ENCODE data around the gene ARHGAP12.

Gene ARHGAP12

DNA sequence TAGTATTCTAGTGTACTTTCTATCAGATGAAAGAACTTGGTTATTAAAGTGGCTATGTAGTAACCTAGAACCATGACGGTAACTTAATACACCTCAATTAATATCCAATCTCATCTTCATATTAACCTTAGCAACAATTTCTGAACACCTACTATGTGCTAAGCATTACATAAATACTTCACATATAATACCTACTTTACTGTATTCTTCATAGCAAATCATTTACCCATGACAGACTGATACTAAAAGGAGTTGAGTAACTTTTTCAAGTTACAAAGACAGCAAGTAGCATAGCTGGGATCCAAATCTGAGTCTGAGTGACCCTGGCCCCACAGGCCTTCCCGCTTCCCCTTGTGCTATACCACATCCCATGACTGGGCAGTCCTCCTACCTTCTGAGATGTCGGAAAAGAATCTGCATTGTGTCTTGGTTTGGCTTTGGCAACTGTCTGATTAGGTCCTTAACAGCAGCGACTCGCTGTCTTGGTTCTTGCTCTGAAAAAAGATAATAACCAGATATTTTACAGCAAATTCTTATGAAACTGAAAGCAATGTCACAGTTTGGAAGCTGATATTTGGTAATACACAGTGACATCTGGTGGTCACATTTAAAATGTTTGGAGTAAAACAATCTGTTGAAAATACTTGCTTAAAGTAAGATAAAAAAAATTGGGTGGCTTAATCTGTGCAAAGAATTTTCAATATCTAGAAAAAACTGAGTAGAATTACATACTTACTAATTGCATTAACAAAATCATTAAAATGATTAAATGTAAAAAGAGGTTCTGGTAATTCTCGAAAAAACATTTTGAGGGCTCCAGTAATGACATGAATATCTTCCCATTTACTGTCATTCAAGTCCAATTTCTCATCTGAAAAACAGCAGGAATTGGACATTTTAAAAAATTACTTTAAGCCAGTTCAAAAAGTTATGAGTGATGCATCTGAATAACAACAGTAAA is 120.1 kb downstream of the ARHGAP12 start:
- Histone ChIP-seq H3K9me3 (ENCODE audit: insufficient read depth, low read length) (no peaks in the 10 kb centered on the region), H3K27ac (ENCODE audit: low read depth, low read length) (no peak overlapping the region), H3K4me2 (ENCODE audit: low read depth, low read length, poor library complexity, severe bottlenecking) (no peak overlapping the region), H3F3A (ENCODE audit: insufficient read depth) (no peaks in the 10 kb centered on the region), H3K27me3 (ENCODE audit: low read length) (no peaks in the 10 kb centered on the region), H4K20me1 (ENCODE audit: low read depth, low read length) (no peaks in the 10 kb centered on the region), H3K9ac (ENCODE audit: low read length) (no peak overlapping the region), H3K79me2 (ENCODE audit: insufficient read depth, low read length) (no peaks in the 10 kb centered on the region), H3K4me3 (ENCODE audit: insufficient read depth, low read length, poor library complexity, severe bottlenecking) (no peak overlapping the region), H3K36me3 (ENCODE audit: low read length) (no peaks in the 10 kb centered on the region), H2AFZ (ENCODE audit: low read depth, low read length, severe bottlenecking) (no peak overlapping the region), H3K9me2 (replicated peaks; ENCODE audit: insufficient read depth, low read length) (no peaks in the 10 kb centered on the region)
- TF ChIP-seq, protein P1, sequence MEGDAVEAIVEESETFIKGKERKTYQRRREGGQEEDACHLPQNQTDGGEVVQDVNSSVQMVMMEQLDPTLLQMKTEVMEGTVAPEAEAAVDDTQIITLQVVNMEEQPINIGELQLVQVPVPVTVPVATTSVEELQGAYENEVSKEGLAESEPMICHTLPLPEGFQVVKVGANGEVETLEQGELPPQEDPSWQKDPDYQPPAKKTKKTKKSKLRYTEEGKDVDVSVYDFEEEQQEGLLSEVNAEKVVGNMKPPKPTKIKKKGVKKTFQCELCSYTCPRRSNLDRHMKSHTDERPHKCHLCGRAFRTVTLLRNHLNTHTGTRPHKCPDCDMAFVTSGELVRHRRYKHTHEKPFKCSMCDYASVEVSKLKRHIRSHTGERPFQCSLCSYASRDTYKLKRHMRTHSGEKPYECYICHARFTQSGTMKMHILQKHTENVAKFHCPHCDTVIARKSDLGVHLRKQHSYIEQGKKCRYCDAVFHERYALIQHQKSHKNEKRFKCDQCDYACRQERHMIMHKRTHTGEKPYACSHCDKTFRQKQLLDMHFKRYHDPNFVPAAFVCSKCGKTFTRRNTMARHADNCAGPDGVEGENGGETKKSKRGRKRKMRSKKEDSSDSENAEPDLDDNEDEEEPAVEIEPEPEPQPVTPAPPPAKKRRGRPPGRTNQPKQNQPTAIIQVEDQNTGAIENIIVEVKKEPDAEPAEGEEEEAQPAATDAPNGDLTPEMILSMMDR (IDR thresholded peaks at IDR 0.05; ENCODE audit: insufficient read depth, low read length, poor library complexity, severe bottlenecking) = peak; percentile 38
- no peak for TF ChIP-seq EZH2phosphoT487 (conservative IDR thresholded peaks at IDR 0.05; ENCODE audit: low read length)

DNA sequence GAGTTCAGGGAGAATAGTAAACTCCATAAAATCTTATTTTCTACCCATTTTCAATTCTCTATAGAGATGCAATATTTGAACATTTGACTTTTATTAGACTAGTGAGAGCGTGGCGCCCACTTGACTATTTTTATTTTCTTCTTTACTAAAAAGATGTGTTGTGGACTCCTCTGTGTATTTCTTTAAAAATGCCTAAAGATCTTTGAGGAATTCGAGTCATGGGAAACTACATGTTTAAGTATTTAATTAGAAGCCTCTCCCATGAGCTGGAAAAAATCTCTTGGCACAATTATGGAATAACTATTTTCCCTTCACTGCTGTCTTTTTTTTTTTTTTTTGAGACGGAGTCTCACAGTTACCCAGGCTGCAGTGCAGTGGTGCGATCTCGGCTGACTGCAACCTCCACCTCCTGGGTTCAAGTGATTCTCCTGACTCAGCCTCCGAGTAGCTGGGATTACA is 124.2 kb downstream of the ARHGAP12 start:
- TF ChIP-seq EZH2phosphoT487 (conservative IDR thresholded peaks at IDR 0.05; ENCODE audit: low read length) = no peak
- TF ChIP-seq, protein P1 (IDR thresholded peaks at IDR 0.05; ENCODE audit: insufficient read depth, low read length, poor library complexity, severe bottlenecking) = no peak
- H3K9ac ChIP-seq (ENCODE audit: low read length) = no peak overlapping the region
- no peaks in the 10 kb centered on the region for H3K9me2 ChIP-seq (replicated peaks; ENCODE audit: insufficient read depth, low read length)
- no peaks in the 10 kb centered on the region for H3F3A ChIP-seq (ENCODE audit: insufficient read depth)
- H4K20me1 ChIP-seq (ENCODE audit: low read depth, low read length) = no peaks in the 10 kb centered on the region
- no peaks in the 10 kb centered on the region for H3K79me2 ChIP-seq (ENCODE audit: insufficient read depth, low read length)
- H3K9me3 ChIP-seq (ENCODE audit: insufficient read depth, low read length) = no peaks in the 10 kb centered on the region
- H3K27me3 ChIP-seq (ENCODE audit: low read length) = no peaks in the 10 kb centered on the region
- H2AFZ ChIP-seq (ENCODE audit: low read depth, low read length, severe bottlenecking) = no peak overlapping the region
- H3K36me3 ChIP-seq (ENCODE audit: low read length) = no peaks in the 10 kb centered on the region
- H3K27ac ChIP-seq (ENCODE audit: low read depth, low read length) = no peak overlapping the region
- H3K4me3 ChIP-seq (ENCODE audit: insufficient read depth, low read length, poor library complexity, severe bottlenecking) = no peak overlapping the region
- no peak overlapping the region for H3K4me2 ChIP-seq (ENCODE audit: low read depth, low read length, poor library complexity, severe bottlenecking)

DNA sequence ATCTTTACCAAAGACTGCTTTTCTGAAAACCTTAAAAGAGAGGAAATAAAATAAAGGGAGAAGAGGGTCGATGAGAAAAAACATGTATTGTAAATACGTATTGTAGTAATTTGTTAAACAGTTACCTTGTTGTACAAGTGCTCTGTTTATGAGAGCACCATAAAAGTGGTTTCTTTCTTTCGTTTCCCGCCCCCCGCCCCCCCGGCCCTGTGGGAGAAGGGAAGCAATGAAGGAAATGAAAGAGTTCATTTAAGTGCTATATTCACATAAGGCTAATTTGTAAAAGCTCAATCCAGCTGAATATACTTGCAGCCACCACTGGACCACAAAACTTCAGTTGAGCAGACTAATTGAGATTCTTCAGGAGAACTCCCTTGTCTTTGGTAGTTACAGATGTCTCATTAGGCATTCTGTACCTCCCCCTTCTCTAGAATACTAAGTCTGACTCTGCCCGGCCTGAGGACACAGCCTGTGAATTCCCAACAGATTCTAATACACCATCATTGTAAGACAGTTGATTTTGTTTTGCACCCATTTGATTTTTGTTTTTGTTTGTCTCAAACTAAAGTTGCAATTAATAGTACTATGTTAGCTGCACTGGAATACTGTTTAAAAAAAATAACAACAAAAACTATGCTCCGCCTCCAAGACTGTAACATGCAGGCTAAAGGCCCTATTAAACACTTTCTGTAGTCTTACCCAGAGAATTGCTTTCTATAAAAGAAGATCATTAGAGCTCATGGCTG is 124.9 kb downstream of the ARHGAP12 start:
- no peak overlapping the region for H3K4me2 ChIP-seq (ENCODE audit: low read depth, low read length, poor library complexity, severe bottlenecking)
- H3K9me2 ChIP-seq (replicated peaks; ENCODE audit: insufficient read depth, low read length) = no peaks in the 10 kb centered on the region
- no peak overlapping the region for H3K9ac ChIP-seq (ENCODE audit: low read length)
- H3K9me3 ChIP-seq (ENCODE audit: insufficient read depth, low read length) = no peaks in the 10 kb centered on the region
- H3F3A ChIP-seq (ENCODE audit: insufficient read depth) = no peaks in the 10 kb centered on the region
- no peaks in the 10 kb centered on the region for H3K79me2 ChIP-seq (ENCODE audit: insufficient read depth, low read length)
- no peaks in the 10 kb centered on the region for H4K20me1 ChIP-seq (ENCODE audit: low read depth, low read length)
- H3K27me3 ChIP-seq (ENCODE audit: low read length) = no peaks in the 10 kb centered on the region
- no peaks in the 10 kb centered on the region for H3K36me3 ChIP-seq (ENCODE audit: low read length)
- TF ChIP-seq, protein P1 (IDR thresholded peaks at IDR 0.05; ENCODE audit: insufficient read depth, low read length, poor library complexity, severe bottlenecking) = no peak
- TF ChIP-seq EZH2phosphoT487 (conservative IDR thresholded peaks at IDR 0.05; ENCODE audit: low read length) = no peak
- H3K4me3 ChIP-seq (ENCODE audit: insufficient read depth, low read length, poor library complexity, severe bottlenecking) = no peak overlapping the region
- H3K27ac ChIP-seq (ENCODE audit: low read depth, low read length) = no peak overlapping the region
- no peak overlapping the region for H2AFZ ChIP-seq (ENCODE audit: low read depth, low read length, severe bottlenecking)

All from SU-DHL-6 (cell line).